Prostate gland (tissue), 2 donors: ENCODE data around the gene ITGA3.

Experiments used
- POLR2A ChIP-seq: fragments of 450-650 bp; IDR thresholded peaks from one replicate; pipeline ENCODE4 v1.6.1; 2016; ENCODE audit warnings: antibody characterized with exemption, mild to moderate bottlenecking
- POLR2AphosphoS5 ChIP-seq: sonication (generic); formaldehyde crosslinking; IDR thresholded peaks from one replicate; pipeline ENCODE4 v1.6.1; 2017; ENCODE audit warnings: antibody characterized with exemption
- TF ChIP-seq, protein P1 (sequence below), 4 experiments: fragments of 200-600 bp in 2 of 4; fragments of 450-650 bp in 2 of 4; sonication (generic) in 2 of 4; IDR thresholded peaks; 1 replicate in 3 of 4; 2 replicates in 1 of 4; pipeline ENCODE4 v1.5.1; 2016 to 2019; ENCODE audit warnings: antibody characterized with exemption in 4 of 4, mild to moderate bottlenecking in 2 of 4, moderate library complexity in 2 of 4

DNA sequence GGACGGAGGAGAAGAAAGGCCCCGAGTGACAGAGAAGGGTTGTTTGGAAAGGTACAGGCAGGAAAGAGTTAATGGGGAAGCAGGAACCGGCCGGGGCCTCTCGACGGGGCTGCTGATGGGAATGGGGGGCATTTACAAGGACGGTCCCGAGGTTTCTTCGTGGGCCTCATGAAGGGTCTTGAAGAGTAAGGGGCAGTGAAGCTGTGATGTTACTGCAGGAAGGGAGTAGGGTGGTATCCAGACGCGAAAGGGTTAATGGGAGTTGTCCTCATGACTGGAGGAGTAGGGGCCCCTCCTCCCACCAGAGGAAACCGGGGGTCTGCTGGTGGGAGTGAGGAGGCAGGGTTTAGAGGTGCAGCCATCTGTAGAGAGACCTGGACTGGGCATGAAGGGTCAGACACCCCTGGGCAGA is 39.7 kb downstream of the ITGA3 start:
- TF ChIP-seq, protein P1, sequence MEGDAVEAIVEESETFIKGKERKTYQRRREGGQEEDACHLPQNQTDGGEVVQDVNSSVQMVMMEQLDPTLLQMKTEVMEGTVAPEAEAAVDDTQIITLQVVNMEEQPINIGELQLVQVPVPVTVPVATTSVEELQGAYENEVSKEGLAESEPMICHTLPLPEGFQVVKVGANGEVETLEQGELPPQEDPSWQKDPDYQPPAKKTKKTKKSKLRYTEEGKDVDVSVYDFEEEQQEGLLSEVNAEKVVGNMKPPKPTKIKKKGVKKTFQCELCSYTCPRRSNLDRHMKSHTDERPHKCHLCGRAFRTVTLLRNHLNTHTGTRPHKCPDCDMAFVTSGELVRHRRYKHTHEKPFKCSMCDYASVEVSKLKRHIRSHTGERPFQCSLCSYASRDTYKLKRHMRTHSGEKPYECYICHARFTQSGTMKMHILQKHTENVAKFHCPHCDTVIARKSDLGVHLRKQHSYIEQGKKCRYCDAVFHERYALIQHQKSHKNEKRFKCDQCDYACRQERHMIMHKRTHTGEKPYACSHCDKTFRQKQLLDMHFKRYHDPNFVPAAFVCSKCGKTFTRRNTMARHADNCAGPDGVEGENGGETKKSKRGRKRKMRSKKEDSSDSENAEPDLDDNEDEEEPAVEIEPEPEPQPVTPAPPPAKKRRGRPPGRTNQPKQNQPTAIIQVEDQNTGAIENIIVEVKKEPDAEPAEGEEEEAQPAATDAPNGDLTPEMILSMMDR (IDR thresholded peaks at IDR 0.05), result no peak
- TF ChIP-seq POLR2A (no peak), POLR2AphosphoS5 (no peak)
